ENCODE measurements around the gene RGS3.

The RGS3 gene

DNA sequence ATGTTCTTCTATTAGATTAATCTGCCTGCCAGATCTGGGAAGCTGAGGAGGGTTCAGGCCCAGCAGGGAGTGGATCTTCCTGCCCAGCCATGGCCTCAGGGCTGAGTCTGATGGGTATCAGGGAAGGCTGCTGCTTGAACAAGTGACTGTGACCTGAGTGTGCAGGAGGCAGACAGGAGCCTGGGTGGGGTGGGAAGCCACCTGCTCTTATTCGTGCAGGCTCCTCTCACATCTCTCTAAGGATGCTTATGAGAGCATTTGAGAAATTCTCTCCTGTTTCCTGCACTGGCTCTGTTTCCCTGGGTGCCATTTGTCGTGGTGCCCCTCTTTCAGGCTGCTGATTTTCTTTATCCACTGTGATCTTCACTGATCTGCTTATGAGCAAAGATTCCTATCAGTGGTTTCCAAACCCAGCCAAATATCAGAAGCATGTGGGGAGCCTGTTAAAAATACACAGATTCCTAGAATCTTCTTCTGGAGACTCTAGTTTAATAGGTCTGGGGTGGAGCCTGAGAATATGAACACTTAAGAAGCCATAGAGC, 2.1 kb downstream of the RGS3 start:
- DNase-seq, result no peak

GRCh38 chr9:113467183-113467582, 3.7 kb downstream of the RGS3 start:
- no peak for DNase-seq

GRCh38 chr9:113468716-113469448, 5.4 kb downstream of the RGS3 start:
- DNase-seq, result no peak

GRCh38 chr9:113471143-113471542, 7.6 kb downstream of the RGS3 start:
- DNase-seq, result peak; percentile 16

- no peak for DNase-seq
Observed at GRCh38 chr9:113471566-113471965, 8.0 kb downstream of the RGS3 start.

GRCh38 chr9:113472199-113472598, 8.7 kb downstream of the RGS3 start:
- no peak for DNase-seq

GRCh38 chr9:113474360-113475028, 11.0 kb downstream of the RGS3 start:
- DNase-seq, result no peak

DNA sequence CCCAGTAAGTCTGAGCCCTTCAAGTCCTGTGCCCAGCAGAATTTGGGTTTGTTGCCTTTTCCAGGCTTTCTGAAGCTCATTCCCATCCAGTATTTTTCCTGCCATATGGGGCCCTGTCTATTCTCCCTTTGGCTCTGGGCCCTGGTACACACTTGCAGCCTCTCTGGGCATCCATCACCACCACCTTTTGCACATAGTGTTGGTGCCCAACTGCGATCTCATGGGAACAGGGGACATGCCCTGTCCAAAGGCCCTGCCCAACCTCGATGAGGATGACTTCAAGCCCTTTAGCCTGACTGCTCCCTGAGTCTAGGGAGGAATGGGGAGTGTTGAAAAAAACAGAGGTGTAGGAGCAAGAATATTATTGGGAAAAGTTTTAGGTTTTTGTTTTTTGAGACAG, 11.5 kb downstream of the RGS3 start:
- DNase-seq, result no peak

DNA sequence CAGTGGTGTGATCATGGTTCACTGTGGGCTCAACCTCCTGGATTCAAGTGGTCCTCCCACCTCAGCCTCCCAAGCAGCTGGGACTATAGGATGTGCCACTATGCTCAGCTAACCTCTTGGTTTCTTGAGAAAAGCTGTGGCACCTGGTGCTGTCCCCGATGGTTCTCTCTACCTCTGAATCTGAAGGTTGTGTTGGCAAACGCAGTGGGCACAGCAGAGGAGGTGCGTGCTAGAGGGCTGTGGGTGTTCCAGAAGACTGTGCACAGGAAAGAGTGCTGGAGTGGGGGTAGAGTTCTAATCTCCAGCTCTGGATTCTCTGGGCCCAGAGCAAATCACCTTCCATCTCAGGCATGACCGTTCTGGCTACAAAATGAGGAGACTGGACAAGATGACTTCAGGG, 12.5 kb downstream of the RGS3 start:
- no peak for DNase-seq

GRCh38 chr9:113476511-113476916, 13.0 kb downstream of the RGS3 start:
- DNase-seq, result no peak

DNA sequence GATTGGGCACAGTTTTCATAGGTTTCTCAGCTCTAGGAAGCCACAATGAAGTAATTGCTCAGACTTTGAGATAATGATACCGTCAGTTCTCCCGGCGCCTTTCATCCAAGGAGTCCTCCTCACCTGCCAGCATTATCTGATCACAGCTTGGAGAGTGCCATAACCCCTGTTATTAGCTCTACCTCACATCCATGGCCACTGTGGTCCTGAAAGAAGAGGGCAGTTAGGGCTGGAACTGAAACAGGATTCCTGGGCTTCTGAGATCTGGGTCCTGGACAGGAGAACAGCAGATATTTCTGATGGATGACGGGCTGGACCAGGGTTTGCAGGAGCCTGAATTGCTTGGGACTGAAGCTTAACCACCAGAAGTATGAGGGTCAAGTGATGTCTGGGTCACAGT, 13.5 kb downstream of the RGS3 start:
- DNase-seq, result no peak

DNA sequence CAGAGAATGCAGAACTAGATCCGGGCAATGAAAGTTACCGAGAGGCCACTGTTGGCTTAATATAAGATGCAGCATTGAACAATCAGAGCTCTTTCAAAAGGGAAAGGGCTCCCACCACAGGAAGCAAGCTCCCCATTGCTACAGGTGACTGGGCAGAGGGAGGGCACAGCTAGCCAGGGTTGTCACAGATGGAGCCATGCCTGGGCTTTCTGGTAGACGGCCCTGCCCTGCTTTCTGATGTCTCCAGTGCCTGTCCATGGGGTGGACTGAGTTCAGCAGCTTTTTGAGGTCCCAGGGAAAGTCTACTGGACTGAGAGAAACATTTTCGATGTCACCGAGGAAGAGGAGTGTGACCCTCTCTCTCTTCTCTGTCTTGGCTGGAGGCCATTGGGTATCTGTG, 14.1 kb downstream of the RGS3 start:
- no peak for DNase-seq

DNA sequence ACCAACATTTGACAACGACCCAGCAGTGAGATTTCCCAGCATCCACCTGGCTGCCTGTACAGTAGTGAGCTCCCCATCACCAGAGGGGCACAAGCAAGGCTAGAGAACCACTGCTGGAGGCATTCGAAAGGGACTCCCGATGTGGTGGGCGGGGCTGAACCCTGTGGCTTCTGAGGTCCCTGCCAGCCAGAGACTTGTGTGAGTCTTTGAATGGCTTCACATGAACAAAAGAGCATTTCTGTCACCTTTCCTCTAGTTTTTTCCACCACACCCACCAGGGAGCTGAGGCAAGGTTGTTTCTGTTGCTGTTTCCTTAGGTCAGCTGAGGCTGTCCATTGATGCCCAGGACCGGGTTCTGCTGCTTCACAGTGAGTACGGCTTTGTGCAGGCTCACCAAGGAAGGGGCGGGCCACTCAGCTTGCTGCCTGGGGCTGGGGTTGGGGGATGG, 15.7 kb downstream of the RGS3 start:
- DNase-seq, result no peak

- DNase-seq, result no peak
Observed at GRCh38 chr9:113480612-113481011, 17.1 kb downstream of the RGS3 start.

DNA sequence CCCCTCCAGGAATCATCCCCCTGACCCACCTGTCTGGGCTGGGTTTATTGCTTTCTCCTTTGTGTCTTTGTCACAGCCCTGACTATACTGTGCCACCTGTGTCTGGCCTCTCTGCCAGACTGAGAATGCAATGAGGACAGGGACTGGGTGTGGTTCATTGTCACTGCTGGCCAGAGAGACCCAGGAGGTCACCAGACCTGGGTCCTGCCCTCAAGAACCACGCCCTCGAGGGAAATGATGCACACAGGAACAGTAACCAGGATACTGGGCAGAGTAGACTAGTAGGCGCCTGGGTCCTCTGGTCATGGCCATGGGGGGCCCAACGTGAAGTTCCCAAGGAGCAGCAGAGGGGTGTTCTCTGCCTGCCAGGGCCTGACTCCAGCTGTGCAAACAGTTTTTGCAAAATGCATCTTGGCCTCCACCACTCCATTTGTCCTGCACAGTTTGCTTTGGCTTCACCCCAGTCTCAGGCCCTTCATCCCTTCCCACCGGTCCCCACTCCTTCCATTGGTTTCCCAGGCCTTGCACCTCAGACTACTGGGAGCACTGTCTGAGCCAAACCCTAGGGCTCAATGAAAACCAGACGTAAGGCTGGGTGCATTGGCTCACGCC, 17.8 kb downstream of the RGS3 start:
- no peak for DNase-seq

- DNase-seq, result no peak
Observed at GRCh38 chr9:113482341-113482740, 18.8 kb downstream of the RGS3 start.

DNA sequence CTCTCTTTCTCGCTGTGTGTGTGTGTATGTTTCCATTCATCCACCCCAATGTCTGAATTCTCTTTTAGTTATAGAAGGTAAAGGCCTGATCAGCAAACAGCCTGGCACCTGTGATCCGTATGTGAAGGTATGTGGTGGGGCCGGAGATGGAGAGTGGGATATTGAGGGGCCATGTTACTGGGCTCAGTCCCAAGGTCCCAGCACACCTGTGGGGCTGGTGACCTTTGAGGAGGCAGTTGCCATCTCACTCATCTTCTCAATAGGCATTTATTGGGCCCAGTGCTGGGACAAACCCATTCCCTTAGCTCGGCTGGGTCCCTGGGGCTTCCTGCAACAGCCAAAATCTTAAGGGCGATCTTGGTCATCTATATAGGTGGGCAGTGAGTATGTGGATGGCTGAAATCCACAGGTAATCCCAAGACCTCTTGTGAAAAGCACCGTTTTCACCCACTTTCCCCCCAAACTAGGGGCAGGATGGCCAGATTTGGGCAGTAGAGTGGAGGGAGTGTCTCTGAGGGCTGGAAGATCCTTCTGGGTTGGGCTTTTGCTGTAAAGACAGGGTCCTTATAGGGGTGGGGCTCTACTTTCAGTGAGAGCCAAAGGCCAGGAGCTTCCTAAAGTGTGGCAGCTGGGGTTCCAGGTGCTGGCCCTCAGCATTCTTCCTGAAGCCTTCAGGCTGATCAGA, 19.6 kb downstream of the RGS3 start:
- no peak for DNase-seq

GRCh38 chr9:113483676-113484257, 20.2 kb downstream of the RGS3 start:
- DNase-seq, result no peak

- DNase-seq, result peak; percentile 30
Observed at GRCh38 chr9:113484258-113484730, 20.8 kb downstream of the RGS3 start.

DNA sequence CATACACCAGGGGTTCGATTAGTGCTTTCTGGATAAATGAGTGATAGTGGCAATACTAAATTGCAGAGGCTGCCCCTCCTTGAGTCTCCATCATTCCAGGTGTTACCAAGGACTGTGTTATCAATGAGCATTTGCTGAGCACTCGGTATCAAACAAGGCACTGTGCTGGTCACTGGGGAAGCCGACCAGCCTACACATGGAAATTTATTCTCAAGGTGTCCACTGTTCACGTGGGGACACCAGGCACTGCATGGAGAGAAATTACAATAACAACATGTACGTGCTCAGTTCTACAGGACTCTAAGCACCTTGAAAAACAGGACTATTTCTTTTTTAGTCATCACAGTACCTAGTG, 22.2 kb downstream of the RGS3 start:
- no peak for DNase-seq

- DNase-seq, result no peak
Observed at GRCh38 chr9:113486327-113486726, 22.8 kb downstream of the RGS3 start.

- DNase-seq, result no peak
Observed at GRCh38 chr9:113488071-113488470, 24.5 kb downstream of the RGS3 start.

- DNase-seq, result no peak
Observed at GRCh38 chr9:113488490-113488889, 25.0 kb downstream of the RGS3 start.
